H1 (cell line): ENCODE results near the gene USP8. TPM values are rescaled to one million over a fixed set of nuclear protein-coding genes. Genes with fewer than 3 reads are reported as not detected.

ENCODE experiments used
- CTCF ChIA-PET: fragments of 300-600 bp; sonication (Branson Sonifier 250); formaldehyde crosslinking; loops from one replicate; lab custom pipeline; 2021; ENCODE audit not compliant: partially characterized antibody; lab: Charles Lee
- POLR2A ChIA-PET: fragments of 300-600 bp; sonication (Branson Sonifier 250); formaldehyde crosslinking; loops from one replicate; lab custom pipeline; 2021; ENCODE audit warnings: inconsistent platforms; ENCODE audit not compliant: partially characterized antibody; lab: Charles Lee
- DNase-seq, 2 experiments: peaks; one replicate each; pipeline versions ENCODE4 v3.0.0 to v3.0.0-alpha.2; 2010 to 2022; ENCODE audit warnings: low spot score in 2 of 2, low read depth in 1 of 2, mixed read lengths in 1 of 2
- FAIRE-seq: peaks from 2 replicates; lab custom pipeline; 2011; peaks lifted over from hg19 to GRCh38; lab: Jason Lieb, UNC
- H2AFZ ChIP-seq: 2 replicates; pipeline ENCODE4 v1.8.1; 2012; ENCODE audit warnings: low read length, inconsistent platforms
- H2AK5ac ChIP-seq: 2 replicates; pipeline ENCODE4 v1.6.1; 2013; ENCODE audit warnings: low read depth, low read length
- H2BK120ac ChIP-seq: replicated peaks from 2 replicates; pipeline ENCODE3; 2013; ENCODE audit warnings: low read depth, low read length, inconsistent platforms
- H2BK12ac ChIP-seq: 2 replicates; pipeline ENCODE4 v1.6.1; 2013; ENCODE audit warnings: low read depth, low read length
- H2BK15ac ChIP-seq: 2 replicates; pipeline ENCODE4 v1.6.1; 2013; ENCODE audit warnings: low read length
- H2BK20ac ChIP-seq: 2 replicates; pipeline ENCODE4 v1.6.1; 2013; ENCODE audit warnings: low read length
- H2BK5ac ChIP-seq: 2 replicates; pipeline ENCODE4 v1.6.1; 2013; ENCODE audit warnings: low read depth, low read length
- H3K14ac ChIP-seq: 2 replicates; pipeline ENCODE4 v1.6.1; 2013; ENCODE audit warnings: inconsistent platforms; ENCODE audit not compliant: insufficient read length
- H3K18ac ChIP-seq: 2 replicates; pipeline ENCODE4 v1.6.1; 2013; ENCODE audit warnings: low read length; ENCODE audit errors: extremely low read depth
- H3K23ac ChIP-seq: 2 replicates; pipeline ENCODE4 v1.6.1; 2013; ENCODE audit warnings: inconsistent platforms; ENCODE audit not compliant: insufficient read length
- H3K23me2 ChIP-seq: 2 replicates; pipeline ENCODE4 v1.6.1; 2013; ENCODE audit warnings: low read depth, low read length
- H3K27ac ChIP-seq: 2 replicates; pipeline ENCODE4 v1.6.1; 2011; ENCODE audit warnings: low read depth, low read length, inconsistent platforms
- H3K27me3 ChIP-seq, 4 experiments: replicated peaks in 1 of 4; 1 replicate in 1 of 4; 2 replicates in 3 of 4; pipeline versions ENCODE4 v1.6.1 to v1.8.1; 2011 to 2013; ENCODE audit warnings: low read length in 3 of 4, mild to moderate bottlenecking in 3 of 4, inconsistent platforms in 2 of 4, mixed read lengths in 2 of 4, moderate library complexity in 1 of 4; ENCODE audit not compliant: control insufficient read depth in 3 of 4, insufficient read depth in 3 of 4; ENCODE audit errors: extremely low read depth in 1 of 4
- H3K36me3 ChIP-seq, 4 experiments: 2 replicates each; pipeline versions ENCODE4 v1.6.1 to v1.8.1; 2011 to 2013; ENCODE audit warnings: mild to moderate bottlenecking in 4 of 4, low read length in 3 of 4, moderate library complexity in 2 of 4, control low read depth in 1 of 4, inconsistent platforms in 1 of 4; ENCODE audit not compliant: insufficient read depth in 4 of 4, control insufficient read depth in 2 of 4
- H3K4ac ChIP-seq: replicated peaks from 2 replicates; pipeline ENCODE3; 2013; ENCODE audit warnings: low read length, low read depth, mixed read lengths, inconsistent platforms; ENCODE audit not compliant: insufficient read length
- H3K4me1 ChIP-seq, 4 experiments: replicated peaks in 1 of 4; 1 replicate in 1 of 4; 2 replicates in 3 of 4; pipeline versions ENCODE4 v1.6.1 to v1.8.1; 2011 to 2013; ENCODE audit warnings: low read length in 3 of 4, inconsistent platforms in 2 of 4, mixed read lengths in 1 of 4; ENCODE audit not compliant: insufficient read depth in 4 of 4, control insufficient read depth in 3 of 4
- H3K4me2 ChIP-seq, 2 experiments: 2 replicates each; pipeline versions ENCODE4 v1.6.1 to v1.8.1; 2011 to 2013; ENCODE audit warnings: low read depth in 2 of 2, low read length in 2 of 2, control low read depth in 1 of 2, inconsistent platforms in 1 of 2, mild to moderate bottlenecking in 1 of 2; ENCODE audit not compliant: insufficient read depth in 1 of 2
- H3K4me3 ChIP-seq, 4 experiments: fragments of 200-600, 300-600 bp in 1 of 4; sonication (generic), shearing (Covaris generic), sonication (Bioruptor Twin) in 1 of 4; 2 replicates each; pipeline versions ENCODE4 v1.5.1 to v1.8.1; 2011 to 2016; ENCODE audit warnings: low read length in 4 of 4, low read depth in 3 of 4, control low read depth in 2 of 4, inconsistent platforms in 2 of 4, mild to moderate bottlenecking in 2 of 4, mixed read lengths in 1 of 4, moderate library complexity in 1 of 4; ENCODE audit not compliant: insufficient read depth in 2 of 4; ENCODE audit errors: extremely low read depth in 1 of 4
- H3K56ac ChIP-seq: replicated peaks from 2 replicates; pipeline ENCODE3; 2013; ENCODE audit warnings: low read depth, mild to moderate bottlenecking, mixed read lengths, low read length, inconsistent platforms; ENCODE audit not compliant: insufficient read length
- H3K79me1 ChIP-seq: 2 replicates; pipeline ENCODE4 v1.6.1; 2013; ENCODE audit warnings: low read depth, low read length, control low read depth
- H3K79me2 ChIP-seq, 2 experiments: 2 replicates each; pipeline versions ENCODE4 v1.6.1 to v1.8.1; 2012 to 2013; ENCODE audit warnings: low read length in 2 of 2, mild to moderate bottlenecking in 2 of 2, inconsistent platforms in 1 of 2; ENCODE audit not compliant: insufficient read depth in 2 of 2, control insufficient read depth in 1 of 2
- H3K9ac ChIP-seq, 4 experiments: replicated peaks in 1 of 4; 1 replicate in 1 of 4; 2 replicates in 3 of 4; pipeline versions ENCODE4 v1.6.1 to v1.8.1; 2011 to 2013; ENCODE audit warnings: low read depth in 3 of 4, low read length in 3 of 4, control low read depth in 2 of 4, mild to moderate bottlenecking in 2 of 4, moderate library complexity in 2 of 4, inconsistent platforms in 1 of 4; ENCODE audit errors: extremely low read depth in 1 of 4
- H3K9me3 ChIP-seq, 2 experiments: 2 replicates each; pipeline versions ENCODE4 v1.6.1 to v1.8.1; 2012 to 2013; ENCODE audit warnings: mild to moderate bottlenecking in 2 of 2, moderate library complexity in 2 of 2, control low read depth in 1 of 2, inconsistent platforms in 1 of 2, low read depth in 1 of 2, low read length in 1 of 2, mixed read lengths in 1 of 2; ENCODE audit not compliant: insufficient read depth in 2 of 2
- H4K20me1 ChIP-seq, 2 experiments: replicated peaks in 1 of 2; 2 replicates each; pipeline versions ENCODE3 to v1.8.1; 2011 to 2013; ENCODE audit warnings: inconsistent platforms in 2 of 2, low read length in 2 of 2, mild to moderate bottlenecking in 1 of 2; ENCODE audit not compliant: insufficient read depth in 2 of 2, control insufficient read depth in 1 of 2
- H4K5ac ChIP-seq: 2 replicates; pipeline ENCODE4 v1.6.1; 2013; ENCODE audit warnings: low read length, low read depth, mixed read lengths, inconsistent platforms; ENCODE audit not compliant: insufficient read length
- H4K8ac ChIP-seq: 2 replicates; pipeline ENCODE4 v1.8.0; 2013; ENCODE audit warnings: mild to moderate bottlenecking, moderate library complexity, low read length, inconsistent platforms; ENCODE audit not compliant: insufficient read depth; ENCODE audit errors: extremely low read depth
- H4K91ac ChIP-seq: replicated peaks from 2 replicates; pipeline ENCODE3; 2013; ENCODE audit warnings: low read length, mixed read lengths, inconsistent platforms; ENCODE audit not compliant: insufficient read length
- EP300 ChIP-seq, 2 experiments: IDR thresholded peaks; 1 replicate in 1 of 2; 2 replicates in 1 of 2; pipeline ENCODE4 v1.6.1; 2011 to 2012; ENCODE audit warnings: low read depth in 2 of 2, low read length in 2 of 2, mild to moderate bottlenecking in 2 of 2, borderline replicate concordance in 1 of 2, inconsistent platforms in 1 of 2, moderate library complexity in 1 of 2
- GTF2F1 ChIP-seq: IDR thresholded peaks from 2 replicates; pipeline ENCODE4 v1.6.1; 2012; ENCODE audit warnings: low read depth, low read length, improper control_type of control experiment, borderline replicate concordance
- NANOG ChIP-seq: IDR thresholded peaks from 2 replicates; pipeline ENCODE4 v1.6.1; 2011; ENCODE audit warnings: low read length, low read depth, mild to moderate bottlenecking, inconsistent platforms; ENCODE audit not compliant: insufficient read depth, poor library complexity, severe bottlenecking
- WGBS, 2 experiments: shearing (Covaris generic) in 1 of 2; methylation state at CpG; one replicate each; pipeline versions ENCODE4 v1.1.6 to v1.1.7; 2013 to 2015; ENCODE audit warnings: low lambda C conversion rate in 2 of 2, mixed read lengths in 2 of 2, inconsistent platforms in 1 of 2, low coverage in 1 of 2, missing lambda C conversion rate in 1 of 2; ENCODE audit not compliant: insufficient replicate concordance in 2 of 2, insufficient coverage in 1 of 2, insufficient read length in 1 of 2; ENCODE audit errors: extremely low coverage in 1 of 2, missing lambda C conversion rate in 1 of 2; 5-methylcytosine and 5-hydroxymethylcytosine counted together
- polyA plus RNA-seq, 7 experiments: library from polyadenylated mRNA; depleted of rRNA in 3 of 7; stranded (reverse) in 5 of 7; unstranded in 2 of 7; fragments of >200 nt in 5 of 7; fragments of 200-250 nt in 2 of 7; gene quantifications; 1 replicate in 5 of 7; 2 replicates in 1 of 7; 4 replicates in 1 of 7; pipeline versions ENCODE4 v1.2.1 to v1.2.3, GENCODE V29; 2011 to 2013; ENCODE audit warnings: missing spikeins in 2 of 7, mixed read lengths in 2 of 7
- total RNA-seq: library from RNA; stranded (reverse); fragmentation: NEBNext Ultra II Directional; extraction: Animal tissue kit (Norgen Biotek cat#: 25700); gene quantifications from 2 replicates; pipeline ENCODE4 v1.2.1, GENCODE V29; 2021

The USP8 gene
- total and polyA plus RNA-seq, 2 of the 8 experiments (the other 6 are each of a cell fraction or from before 2014, with no cell fraction given), result 19.9 to 66.2 TPM

DNA sequence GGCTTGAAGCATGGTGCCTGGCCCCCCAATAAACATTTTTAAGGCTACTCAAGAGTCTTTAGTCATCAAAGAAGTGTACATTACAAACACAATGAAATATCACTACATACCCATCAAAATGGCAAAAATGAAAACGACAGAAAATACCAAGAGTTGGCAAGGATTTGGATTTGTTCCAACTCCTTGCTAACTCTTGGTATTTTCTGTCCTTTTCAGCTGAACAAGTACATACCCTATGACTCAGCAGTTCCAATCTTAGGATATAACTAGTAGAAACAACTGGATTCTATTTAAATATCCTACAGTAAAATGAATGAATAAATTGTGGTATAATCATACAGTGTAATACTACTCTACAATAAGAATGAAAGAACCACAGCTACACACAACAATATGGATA, 44.1 kb upstream of the USP8 start:
- CTCF ChIA-PET, result no interaction called here
- no peak overlapping the region for H4K8ac ChIP-seq
- TF ChIP-seq GTF2F1, result no peak
- no peak for TF ChIP-seq NANOG
- TF ChIP-seq EP300 (IDR thresholded peaks at IDR 0.05; ENCODE audit: borderline replicate concordance in 1 of 2, low read depth in 2 of 2, low read length in 2 of 2), result no peak

More for the DNA sequence above, 44.1 kb upstream of the USP8 start:
- H3K4ac ChIP-seq, result no peak overlapping the region
- no peak overlapping the region for H4K91ac ChIP-seq
- no peaks in the 10 kb centered on the region for H3K4me1 ChIP-seq
- no peak overlapping the region for H2BK5ac ChIP-seq
- no peak overlapping the region for H3K4me3 ChIP-seq
- no peak overlapping the region for H3K23ac ChIP-seq
- H3K27ac ChIP-seq, result no peak overlapping the region
- H3K18ac ChIP-seq, result no peak overlapping the region
- no peak overlapping the region for H2BK20ac ChIP-seq
- no peaks in the 10 kb centered on the region for H3K36me3 ChIP-seq
- no peak overlapping the region for H4K5ac ChIP-seq
- no peak overlapping the region for H2BK120ac ChIP-seq
- DNase-seq (no peak), FAIRE-seq (no peak)
- H3K56ac ChIP-seq, result no peak overlapping the region
- H2AFZ ChIP-seq, result no peak overlapping the region
- no peaks in the 10 kb centered on the region for H4K20me1 ChIP-seq
- no peaks in the 10 kb centered on the region for H3K9me3 ChIP-seq
- H3K23me2 ChIP-seq, result no peaks in the 10 kb centered on the region
- no peak overlapping the region for H3K9ac ChIP-seq
- no peaks in the 10 kb centered on the region for H3K79me1 ChIP-seq
- POLR2A ChIA-PET, result no interaction called here
- H2AK5ac ChIP-seq, result no peak overlapping the region
- H3K27me3 ChIP-seq, result no peaks in the 10 kb centered on the region
- no peaks in the 10 kb centered on the region for H3K79me2 ChIP-seq
- H2BK15ac ChIP-seq, result no peak overlapping the region
- H3K14ac ChIP-seq, result no peak overlapping the region
- no peak overlapping the region for H2BK12ac ChIP-seq
- WGBS, 2 experiments, result 72% methylated on average over 1 of the region's 1 CpG; no CpG with 5 or more reads in 1 of the 2 experiments
- H3K4me2 ChIP-seq, result no peak overlapping the region
